Left lobe of liver (tissue), 2 donors: ENCODE data around the gene TTLL5. TPM values are rescaled to one million over a fixed set of nuclear protein-coding genes. Genes with fewer than 3 reads are reported as not detected.

ENCODE experiments used
- ATAC-seq: fragments of 200-7000 bp; cut with Tn5 transposase; one replicate; pipeline ENCODE4 v1.9.1; 2020; ENCODE audit warnings: mild to moderate bottlenecking, moderate library complexity
- DNase-seq: peaks from one replicate; pipeline ENCODE4 v3.0.0-alpha.2; 2020; ENCODE audit warnings: low spot score
- total RNA-seq: library from RNA; stranded (reverse); gene quantifications from one replicate; pipeline ENCODE4 v1.2.1, GENCODE V29; 2021
- donor health status: DM: no; HTN: no; CAD: no; lungs with moderate emphysema.
- donor health status: DM: no; HTN: yes; CAD: no.

Gene TTLL5
- total RNA-seq, 1 donor from 2014 or later = 9.5 TPM

- no peak for ATAC-seq
- DNase-seq = no peak
These were observed 280.0 kb downstream of the TTLL5 start for GRCh38 chr14:75941030-75941429.

GRCh38 chr14:75944607-75945241 lies 283.7 kb downstream of the TTLL5 start:
- DNase-seq (no peak), ATAC-seq (no peak)

GRCh38 chr14:75946785-75947184 lies 285.7 kb downstream of the TTLL5 start:
- no peak for ATAC-seq
- DNase-seq = no peak

DNA sequence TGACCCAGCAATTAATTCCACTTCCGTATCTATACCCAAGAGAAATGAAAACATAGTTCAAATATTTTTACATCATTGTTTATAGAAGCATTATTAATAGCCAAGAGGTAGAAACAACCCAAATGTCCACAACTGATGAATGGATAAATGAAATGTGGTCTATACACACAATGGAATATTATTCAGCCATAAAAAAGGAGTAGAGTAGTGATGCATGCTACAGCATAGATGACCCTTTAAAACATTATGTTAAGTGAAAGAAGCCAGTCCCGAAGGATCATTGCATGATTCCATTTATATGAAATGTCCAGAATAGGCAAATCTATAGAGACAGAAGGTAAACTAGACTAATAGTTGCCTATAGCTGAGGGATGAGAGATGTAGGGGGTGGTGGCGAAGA lies 291.4 kb downstream of the TTLL5 start:
- ATAC-seq (no peak), DNase-seq (no peak)

DNA sequence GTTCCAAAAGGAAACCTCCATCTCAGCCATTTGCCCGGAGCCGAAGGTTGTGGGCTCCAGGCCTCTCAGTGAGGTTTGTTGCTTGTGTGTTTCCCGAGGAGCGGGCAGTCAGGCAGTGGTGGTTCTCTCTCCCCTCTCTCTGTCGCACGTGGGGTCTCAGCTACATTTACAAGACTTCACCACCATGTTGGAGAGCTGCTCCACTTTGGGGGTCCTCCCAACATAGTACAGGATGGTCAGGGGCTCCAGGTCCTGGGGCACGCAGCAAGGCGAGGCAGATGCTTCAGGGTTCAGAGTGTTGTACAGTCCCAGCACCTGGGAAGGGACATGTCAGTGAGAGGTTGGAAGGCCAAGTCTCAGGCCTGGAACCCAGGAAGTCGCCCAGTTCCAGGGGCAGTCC lies 298.0 kb downstream of the TTLL5 start:
- no peak for ATAC-seq

GRCh38 chr14:75960231-75960630 lies 299.2 kb downstream of the TTLL5 start:
- no peak for ATAC-seq
- DNase-seq = no peak

More for the DNA sequence above, 298.0 kb downstream of the TTLL5 start:
- DNase-seq = no peak

GRCh38 chr14:75961662-75962061 lies 300.6 kb downstream of the TTLL5 start:
- DNase-seq = no peak
- ATAC-seq = no peak

GRCh38 chr14:75967866-75968265 lies 306.8 kb downstream of the TTLL5 start:
- ATAC-seq = no peak
- DNase-seq = no peak

DNA sequence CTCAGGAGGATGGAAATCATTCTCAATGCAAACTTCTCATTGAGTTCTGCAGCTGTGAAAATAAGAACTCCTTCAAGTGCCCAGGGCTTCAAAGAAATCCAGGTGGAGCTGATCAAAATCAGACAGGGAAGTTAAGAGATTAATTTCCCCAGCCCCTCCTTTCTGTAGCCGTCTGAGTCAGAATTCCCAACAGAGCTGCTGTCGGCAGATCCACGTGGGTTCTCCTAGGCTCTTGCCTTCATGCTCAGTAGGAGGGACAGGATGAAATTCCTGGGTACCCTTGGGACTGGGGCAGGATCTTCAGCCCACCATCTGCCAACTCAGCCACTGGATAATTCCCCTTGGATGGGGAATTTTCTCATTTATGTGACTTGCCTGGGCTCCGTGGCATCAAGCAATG lies 307.4 kb downstream of the TTLL5 start:
- ATAC-seq (no peak), DNase-seq (no peak)

GRCh38 chr14:75969126-75969525 lies 308.1 kb downstream of the TTLL5 start:
- no peak for DNase-seq
- ATAC-seq = no peak

- no peak for DNase-seq
- ATAC-seq = no peak
These were observed 308.8 kb downstream of the TTLL5 start for GRCh38 chr14:75969891-75970290.

GRCh38 chr14:75970989-75971388 lies 309.9 kb downstream of the TTLL5 start:
- no peak for ATAC-seq
- DNase-seq = no peak

- no peak for ATAC-seq
- no peak for DNase-seq
These were observed 310.5 kb downstream of the TTLL5 start for GRCh38 chr14:75971509-75971908.

GRCh38 chr14:75972801-75973421 lies 311.9 kb downstream of the TTLL5 start:
- DNase-seq = no peak
- no peak for ATAC-seq

GRCh38 chr14:75976826-75977581 lies 316.0 kb downstream of the TTLL5 start:
- ATAC-seq (no peak), DNase-seq (no peak)

- peak; percentile 6 for ATAC-seq
- no peak for DNase-seq
These were observed 316.5 kb downstream of the TTLL5 start for GRCh38 chr14:75977582-75977943.

DNA sequence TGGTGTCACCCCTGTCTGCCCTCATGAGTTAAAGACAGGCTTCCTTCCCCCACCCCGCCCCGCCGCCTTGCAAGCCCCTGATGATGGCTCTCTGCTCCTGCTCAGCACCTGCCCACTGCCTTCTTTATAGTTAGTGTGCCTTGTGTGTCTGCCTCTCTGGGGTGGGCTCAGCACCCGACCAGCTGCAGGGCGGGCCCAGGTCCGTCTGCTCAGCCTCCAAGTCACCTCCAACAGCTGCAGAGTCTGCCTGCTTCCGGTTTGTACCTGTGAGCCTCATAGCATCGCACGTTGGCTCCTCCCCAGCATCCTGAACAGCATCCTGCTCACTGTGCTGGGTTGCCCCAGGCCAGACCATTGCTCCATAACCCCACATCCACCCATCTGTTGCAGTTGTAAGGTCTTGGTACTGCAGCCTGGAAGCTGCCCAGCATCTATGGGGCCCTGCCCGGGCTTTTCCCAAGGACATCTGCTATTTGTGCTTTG lies 317.2 kb downstream of the TTLL5 start:
- DNase-seq (no peak), ATAC-seq (no peak)

DNA sequence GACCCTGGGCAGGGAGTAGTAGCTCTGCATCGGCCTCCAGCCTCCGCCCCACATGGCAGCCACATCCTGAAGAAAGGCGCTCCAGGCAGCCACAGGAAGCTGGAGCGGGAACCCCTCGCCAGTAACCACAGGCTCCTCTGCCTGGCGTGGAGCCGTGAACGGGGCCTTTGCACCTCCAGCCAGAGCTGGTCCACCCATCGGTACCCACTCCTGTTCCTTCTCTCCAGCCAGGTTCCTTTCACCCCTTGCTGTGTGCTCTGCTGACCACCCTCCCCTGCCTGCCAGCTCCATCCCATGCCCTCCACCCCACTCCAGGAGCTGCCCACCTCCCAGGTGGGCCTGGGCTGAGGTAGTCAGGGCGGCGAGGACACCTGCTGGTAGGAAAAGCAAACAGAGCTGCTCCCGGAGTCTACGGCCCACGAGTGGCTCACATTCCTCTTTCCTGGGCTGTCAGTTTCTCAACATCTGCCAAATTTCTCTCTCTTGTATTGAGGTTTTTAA lies 318.1 kb downstream of the TTLL5 start:
- DNase-seq (no peak), ATAC-seq (no peak)

DNA sequence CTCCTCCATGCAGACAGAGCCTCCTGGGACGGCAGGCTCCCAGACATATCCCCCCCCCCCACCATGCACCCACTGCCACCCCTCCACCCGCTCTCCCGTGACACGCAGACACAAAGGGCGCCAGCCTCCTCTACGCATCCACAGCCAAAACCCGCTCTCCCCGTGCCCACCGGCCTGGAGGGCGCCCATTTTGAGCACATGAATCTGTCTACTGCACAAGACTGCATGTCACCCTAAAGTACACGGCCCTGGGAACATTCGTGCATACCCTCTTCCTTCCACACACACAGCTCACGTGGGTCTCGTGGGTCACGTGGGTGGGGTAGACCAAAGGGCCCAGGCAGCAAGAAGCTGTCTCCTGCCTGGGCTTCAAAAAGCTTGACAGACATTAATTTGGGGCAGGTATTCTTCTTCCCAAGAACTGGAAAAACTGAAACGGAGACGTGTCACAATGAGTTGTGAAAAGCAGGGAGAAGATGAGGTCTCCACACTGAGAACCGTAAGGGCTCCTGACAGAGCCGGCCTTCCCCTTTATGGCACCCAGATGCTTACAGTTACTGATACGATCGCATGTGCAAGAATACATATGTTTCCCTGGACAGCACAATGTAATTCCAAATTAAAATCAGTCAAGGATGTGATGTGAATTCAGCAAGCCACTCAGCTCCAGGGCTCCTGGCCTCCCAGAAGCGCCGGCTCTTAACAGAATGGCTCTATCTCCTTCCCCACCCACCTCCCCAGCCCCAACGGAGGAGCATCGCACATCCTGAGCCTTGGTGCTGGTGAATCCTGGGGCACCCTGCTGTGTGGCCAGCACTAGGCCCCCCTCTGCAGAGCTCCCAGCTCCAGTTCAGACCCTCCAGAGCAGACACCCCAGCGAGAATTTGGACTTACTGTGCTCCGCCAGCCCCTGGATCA lies 318.9 kb downstream of the TTLL5 start:
- DNase-seq = no peak
- ATAC-seq = no peak

DNA sequence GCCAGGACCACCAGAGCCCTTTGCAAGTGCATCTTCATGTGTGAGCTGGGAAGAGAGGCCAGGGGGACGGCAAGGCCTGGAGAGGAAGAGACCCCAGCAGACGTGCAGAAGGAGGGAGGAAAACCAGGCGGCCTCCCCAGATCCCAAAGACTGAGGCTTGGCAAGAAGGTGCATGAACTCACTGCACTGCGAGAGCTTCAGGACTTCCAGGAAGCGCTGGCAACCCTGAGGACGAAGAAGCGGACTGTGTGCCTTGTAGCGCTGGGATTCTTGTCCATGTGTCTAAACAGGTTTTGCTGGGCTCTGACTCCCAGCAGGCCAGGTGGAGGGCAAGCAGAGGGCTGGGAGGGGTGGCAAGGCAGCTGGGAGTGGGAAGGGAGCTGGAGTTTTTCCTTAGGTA lies 319.8 kb downstream of the TTLL5 start:
- no peak for ATAC-seq

More for the DNA sequence above, 319.8 kb downstream of the TTLL5 start:
- DNase-seq = no peak
